A172 (cell line): Measurements from ENCODE around the gene GRK3. TPM values are rescaled to one million over a fixed set of nuclear protein-coding genes. Genes with fewer than 3 reads are reported as not detected.
A peak's percentile ranks its signal among the peaks of the same experiment; 100 is the strongest.
"Not testable (repeated sequence)": the region's sequence is repeated elsewhere in the genome, so short reads cannot be mapped to it uniquely, and the experiment has no call there.

Experiments
- DNase-seq: peaks from one replicate; pipeline ENCODE4 v3.0.0-alpha.2; 2015; ENCODE audit warnings: low spot score
- total RNA-seq: library from RNA; depleted of rRNA; stranded (reverse); fragments of >200 nt; shearing (Covaris generic); gene quantifications from 2 replicates; pipeline ENCODE4 v1.2.3, GENCODE V29; 2014

GRK3 gene
- total RNA-seq, 1 experiment from 2014 or later, result 1.4 TPM

GRCh38 chr22:25572708-25573171 is 8.3 kb downstream of the GRK3 start:
- no peak for DNase-seq

- no peak for DNase-seq
Observed at GRCh38 chr22:25573841-25574240, 9.4 kb downstream of the GRK3 start.

GRCh38 chr22:25574736-25575135 is 10.3 kb downstream of the GRK3 start:
- no peak for DNase-seq

- not testable (repeated sequence) for DNase-seq
Observed at GRCh38 chr22:25575674-25576392, 11.4 kb downstream of the GRK3 start.

- not testable (repeated sequence) for DNase-seq
Observed at GRCh38 chr22:25581452-25581851, 17.0 kb downstream of the GRK3 start.

GRCh38 chr22:25582946-25583345 is 18.5 kb downstream of the GRK3 start:
- peak; percentile 4 for DNase-seq

GRCh38 chr22:25584993-25585392 is 20.5 kb downstream of the GRK3 start:
- not testable (repeated sequence) for DNase-seq

GRCh38 chr22:25589664-25590063 is 25.2 kb downstream of the GRK3 start:
- not testable (repeated sequence) for DNase-seq

GRCh38 chr22:25593323-25593722 is 28.8 kb downstream of the GRK3 start:
- DNase-seq, result not testable (repeated sequence)

- DNase-seq, result no peak
Observed at GRCh38 chr22:25598609-25599008, 34.1 kb downstream of the GRK3 start.

- DNase-seq, result no peak
Observed at GRCh38 chr22:25602445-25602844, 38.0 kb downstream of the GRK3 start.

GRCh38 chr22:25602916-25603315 is 38.4 kb downstream of the GRK3 start:
- peak; percentile 7 for DNase-seq

- DNase-seq, result not testable (repeated sequence)
Observed at GRCh38 chr22:25605146-25605545, 40.7 kb downstream of the GRK3 start.

- not testable (repeated sequence) for DNase-seq
Observed at GRCh38 chr22:25605565-25605964, 41.1 kb downstream of the GRK3 start.

GRCh38 chr22:25611284-25611683 is 46.8 kb downstream of the GRK3 start:
- not testable (repeated sequence) for DNase-seq

GRCh38 chr22:25613131-25613530 is 48.7 kb downstream of the GRK3 start:
- not testable (repeated sequence) for DNase-seq

GRCh38 chr22:25613558-25613957 is 49.1 kb downstream of the GRK3 start:
- DNase-seq, result not testable (repeated sequence)

GRCh38 chr22:25614791-25615190 is 50.3 kb downstream of the GRK3 start:
- DNase-seq, result not testable (repeated sequence)

GRCh38 chr22:25621986-25622385 is 57.5 kb downstream of the GRK3 start:
- DNase-seq, result no peak

GRCh38 chr22:25623310-25623734 is 58.8 kb downstream of the GRK3 start:
- no peak for DNase-seq

GRCh38 chr22:25623851-25624250 is 59.4 kb downstream of the GRK3 start:
- DNase-seq, result no peak

- DNase-seq, result no peak
Observed at GRCh38 chr22:25624476-25624875, 60.0 kb downstream of the GRK3 start.

GRCh38 chr22:25625747-25626623 is 61.5 kb downstream of the GRK3 start:
- not testable (repeated sequence) for DNase-seq
